Adrenal gland (tissue), 12 donors: ENCODE measurements around the gene BPIFB2. TPM values are rescaled to one million over a fixed set of nuclear protein-coding genes. Genes with fewer than 3 reads are reported as not detected.

Experiments
- DNase-seq, 7 donors: peaks; one replicate each; pipeline ENCODE4 v3.0.0-alpha.2; 2019 to 2020
- H3K27ac ChIP-seq, 5 donors: fragments of 200-600 bp; sonication (generic) in 4 of 5; 1 replicate in 3 of 5; 2 replicates in 2 of 5; pipeline versions ENCODE4 v1.5.1 to v1.8.0; 2016 to 2020; ENCODE audit warnings: mild to moderate bottlenecking in 1 of 5
- H3K27me3 ChIP-seq: fragments of 200-600 bp; 2 replicates; pipeline ENCODE4 v1.8.0; 2021
- H3K36me3 ChIP-seq, 2 donors: fragments of 200-600 bp; replicated peaks in 1 of 2; 1 replicate in 1 of 2; 2 replicates in 1 of 2; pipeline versions ENCODE4 v1.5.1 to v1.8.0; 2018 to 2022
- H3K4me1 ChIP-seq, 2 donors: fragments of 200-600 bp; replicated peaks in 1 of 2; 1 replicate in 1 of 2; 2 replicates in 1 of 2; pipeline versions ENCODE4 v1.5.1 to v1.8.0; 2018 to 2021
- H3K4me3 ChIP-seq, 4 donors: fragments of 200-600 bp; sonication (generic) in 3 of 4; one replicate each; pipeline ENCODE4 v1.5.1; 2016 to 2018
- H3K9me3 ChIP-seq, 3 donors: fragments of 200-600 bp; sonication (generic) in 1 of 3; replicated peaks in 1 of 3; 1 replicate in 2 of 3; 2 replicates in 1 of 3; pipeline versions ENCODE4 v1.5.1 to v1.8.0; 2016 to 2021
- POLR2A ChIP-seq, 2 donors: fragments of 450-650 bp; IDR thresholded peaks; one replicate each; pipeline ENCODE4 v1.6.1; 2017; ENCODE audit warnings: antibody characterized with exemption in 2 of 2, mild to moderate bottlenecking in 2 of 2, moderate library complexity in 1 of 2
- WGBS, 4 donors: extraction: QIAGEN DNeasy Blood & Tissue Kit in 2 of 4; methylation state at CpG; one replicate each; pipeline versions ENCODE4 v1.1.5 to v1.1.7; 2013 to 2017; 5-methylcytosine and 5-hydroxymethylcytosine counted together
- intact Hi-C, 2 donors: fragments of 100-400 bp; cut with DNase I; formaldehyde crosslinking; loops; one replicate each; pipeline versions ENCODE4 v1.14.1 to v1.15.0; 2022 to 2023
- polyA plus RNA-seq, 3 donors: library from polyadenylated mRNA; stranded (reverse); fragments of 200-250 nt in 2 of 3; fragments of 350-450 nt in 1 of 3; fragmentation: Illumina TruSeq in 1 of 3; extraction: RNeasy Lipid Tissue Mini Kit (QIAGEN cat#74804) in 1 of 3; gene quantifications; one replicate each; pipeline ENCODE4 v1.2.3, GENCODE V29; 2013 to 2014
- total RNA-seq, 9 donors: library from RNA; depleted of rRNA in 4 of 9; stranded (reverse); fragments of >200 nt in 4 of 9; fragments of 120-200 nt in 1 of 9; fragmentation: NEBNext Ultra II Directional in 1 of 9; extraction: Animal tissue kit (Norgen Biotek cat#: 25700) in 1 of 9; gene quantifications; one replicate each; pipeline versions ENCODE4 v1.1.0 to v1.2.4, GENCODE V29; 2013 to 2023
- TF ChIP-seq, protein P1 (sequence below), 6 experiments: fragments of 450-650 bp in 4 of 6; fragments of 200-600 bp in 2 of 6; sonication (generic) in 1 of 6; IDR thresholded peaks; 1 replicate in 5 of 6; 2 replicates in 1 of 6; pipeline versions ENCODE4 v1.5.1 to v1.8.0; 2016 to 2021; ENCODE audit warnings: antibody characterized with exemption in 6 of 6, mild to moderate bottlenecking in 2 of 6, moderate library complexity in 1 of 6
- donor health status: healthy with polysubstance abuse.
- donor health status: Bipolar disorder and iron deficiency.
- donor health status: DM: yes; HTN: yes; CAD: no.
- donor health status: DM: no; HTN: no; CAD: no.
- donor health status: DM: no; HTN: no; CAD: no.
- donor health status: DM: yes; HTN: yes; CAD: no.

BPIFB2 gene
- total and polyA plus RNA-seq, 12 donors = 0.15 TPM; not detected in 11

DNA sequence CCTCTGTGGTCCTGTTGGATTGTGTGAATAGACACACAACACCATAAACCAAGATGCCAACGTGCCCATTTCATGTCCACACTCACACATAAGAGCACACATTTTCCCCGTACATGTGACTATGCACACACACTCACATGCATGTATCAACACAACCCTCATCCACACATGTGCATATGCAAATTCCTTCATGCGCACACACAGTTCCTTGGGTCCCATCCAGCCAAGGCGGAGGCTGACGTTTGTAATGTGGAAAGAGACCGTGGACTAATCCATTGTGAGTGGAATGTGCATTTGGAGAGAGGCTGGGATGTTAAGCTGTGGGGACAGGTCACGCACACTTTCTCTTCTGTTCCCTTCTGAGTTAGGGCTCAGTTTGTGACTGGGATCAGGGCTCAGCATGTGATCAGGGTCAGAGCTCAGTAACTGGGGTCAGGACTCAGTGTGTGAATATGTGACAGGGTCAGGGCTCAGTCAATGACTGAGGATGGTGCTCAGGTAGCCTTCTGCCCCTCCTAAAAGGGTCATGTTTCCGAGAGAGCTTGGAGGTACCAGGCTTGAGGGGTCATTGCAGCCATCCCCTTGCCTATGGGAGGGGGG lies 628 bp upstream of the BPIFB2 start:
- Histone ChIP-seq H3K4me1 (no peaks in the 10 kb centered on the region), H3K27me3 (no peaks in the 10 kb centered on the region), H3K9me3 (no peaks in the 10 kb centered on the region), H3K4me3 (no peak overlapping the region), H3K27ac (no peak overlapping the region), H3K36me3 (no peaks in the 10 kb centered on the region)
- no peak for TF ChIP-seq POLR2A (IDR thresholded peaks at IDR 0.05)
- TF ChIP-seq, protein P1, sequence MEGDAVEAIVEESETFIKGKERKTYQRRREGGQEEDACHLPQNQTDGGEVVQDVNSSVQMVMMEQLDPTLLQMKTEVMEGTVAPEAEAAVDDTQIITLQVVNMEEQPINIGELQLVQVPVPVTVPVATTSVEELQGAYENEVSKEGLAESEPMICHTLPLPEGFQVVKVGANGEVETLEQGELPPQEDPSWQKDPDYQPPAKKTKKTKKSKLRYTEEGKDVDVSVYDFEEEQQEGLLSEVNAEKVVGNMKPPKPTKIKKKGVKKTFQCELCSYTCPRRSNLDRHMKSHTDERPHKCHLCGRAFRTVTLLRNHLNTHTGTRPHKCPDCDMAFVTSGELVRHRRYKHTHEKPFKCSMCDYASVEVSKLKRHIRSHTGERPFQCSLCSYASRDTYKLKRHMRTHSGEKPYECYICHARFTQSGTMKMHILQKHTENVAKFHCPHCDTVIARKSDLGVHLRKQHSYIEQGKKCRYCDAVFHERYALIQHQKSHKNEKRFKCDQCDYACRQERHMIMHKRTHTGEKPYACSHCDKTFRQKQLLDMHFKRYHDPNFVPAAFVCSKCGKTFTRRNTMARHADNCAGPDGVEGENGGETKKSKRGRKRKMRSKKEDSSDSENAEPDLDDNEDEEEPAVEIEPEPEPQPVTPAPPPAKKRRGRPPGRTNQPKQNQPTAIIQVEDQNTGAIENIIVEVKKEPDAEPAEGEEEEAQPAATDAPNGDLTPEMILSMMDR (IDR thresholded peaks at IDR 0.05) = no peak
- WGBS, 4 donors = 83 to 91% (median 88%) methylated on average over 7 to 8 of the region's 8 CpGs
- intact Hi-C loops = no loop called here
- no peak for DNase-seq

DNA sequence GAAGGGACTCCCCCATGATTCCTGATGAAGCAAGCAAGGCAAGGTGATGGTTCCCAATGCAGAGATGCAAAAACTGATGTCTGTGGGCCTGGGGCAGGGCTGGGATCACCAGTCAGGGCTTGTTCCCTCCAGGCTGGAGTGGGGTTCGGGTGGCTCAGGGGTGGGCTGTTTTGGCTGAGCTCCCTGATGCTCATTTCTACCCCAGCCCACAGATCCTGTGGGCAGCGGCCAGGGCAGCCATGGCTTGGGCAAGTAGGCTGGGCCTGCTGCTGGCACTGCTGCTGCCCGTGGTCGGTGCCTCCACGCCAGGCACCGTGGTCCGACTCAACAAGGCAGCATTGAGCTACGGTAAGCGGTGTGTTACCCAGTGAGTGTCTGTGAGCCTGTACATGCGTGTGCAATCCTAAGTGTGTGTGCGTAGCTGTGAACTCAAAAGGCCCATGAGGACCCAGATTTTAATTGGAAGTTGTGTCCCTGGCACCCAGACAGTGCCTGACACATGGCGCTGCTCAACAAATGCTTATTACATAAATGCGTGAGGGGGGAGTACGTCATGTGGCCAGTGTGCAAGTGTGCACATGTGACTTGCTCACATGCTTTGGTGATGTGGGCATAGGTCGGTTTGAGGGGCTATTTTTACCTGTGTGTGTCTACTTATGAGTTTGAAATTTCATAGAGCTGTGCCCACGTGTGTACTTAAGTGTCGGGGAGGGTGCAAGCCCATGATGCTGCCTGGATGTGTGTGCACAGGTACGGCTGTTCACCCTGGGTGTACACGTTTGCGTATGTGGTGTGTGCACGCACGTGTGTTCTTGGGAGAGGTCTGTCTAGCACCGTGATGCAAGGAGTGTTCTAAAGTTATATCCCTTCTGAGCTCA lies 1.1 kb downstream of the BPIFB2 start:
- DNase-seq = no peak
- Histone ChIP-seq H3K36me3 (no peaks in the 10 kb centered on the region), H3K27ac (no peak overlapping the region), H3K9me3 (no peaks in the 10 kb centered on the region), H3K4me1 (no peaks in the 10 kb centered on the region), H3K4me3 (no peak overlapping the region), H3K27me3 (peaks cover 5% of the 10 kb centered on the region)
- TF ChIP-seq, protein P1 (IDR thresholded peaks at IDR 0.05) = no peak
- no peak for TF ChIP-seq POLR2A (IDR thresholded peaks at IDR 0.05)
- intact Hi-C loops = no loop called here
- WGBS, 4 donors = 75 to 83% (median 79%) methylated on average over 12 to 23 of the region's 23 CpGs

DNA sequence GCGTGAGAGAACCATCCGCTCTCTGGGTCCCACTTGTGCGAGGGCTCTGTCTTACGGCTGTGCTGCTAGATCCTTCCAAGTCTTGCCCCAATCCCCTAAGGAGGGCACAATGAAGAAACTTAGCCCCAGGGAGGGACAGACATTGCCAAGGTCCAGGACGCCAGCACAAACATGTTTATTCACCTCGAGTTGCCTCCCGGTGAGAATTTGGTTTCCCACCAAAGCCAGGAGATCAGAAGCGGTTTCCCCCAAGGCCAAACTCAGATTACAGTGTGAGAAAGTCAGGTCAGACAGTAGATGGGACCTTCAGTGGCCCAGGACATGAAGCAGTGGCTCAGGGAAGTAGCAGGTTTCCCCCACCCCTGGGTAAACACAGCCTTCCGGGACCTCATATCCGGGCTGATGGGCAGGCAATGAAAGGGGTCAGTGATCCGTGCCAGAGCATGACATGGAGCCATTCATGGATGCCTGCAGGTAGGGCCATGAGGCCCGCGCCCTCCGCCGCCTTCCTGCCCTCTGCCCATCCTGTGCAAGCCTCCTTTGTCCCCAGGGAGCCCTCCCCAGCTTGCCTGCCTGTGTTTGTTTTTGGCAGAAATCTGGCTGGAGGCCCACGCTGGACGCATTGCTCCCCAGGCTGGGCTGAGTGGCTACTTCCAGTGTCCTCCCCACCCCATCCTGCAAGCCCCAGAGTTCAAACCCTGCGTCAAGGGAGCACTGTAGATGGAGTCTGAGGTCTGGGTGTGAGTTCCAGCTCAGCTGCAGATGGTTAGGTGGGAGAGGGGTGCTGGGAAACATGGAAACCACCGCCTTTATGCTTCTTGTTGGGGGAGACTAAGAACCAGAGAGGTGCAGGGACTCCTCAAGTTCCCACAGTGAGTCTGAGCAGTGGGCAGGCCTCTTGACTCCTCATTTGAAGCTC lies 2.0 kb downstream of the BPIFB2 start:
- intact Hi-C loops = no loop called here
- H3K36me3 ChIP-seq = no peaks in the 10 kb centered on the region
- peaks cover 7% of the 10 kb centered on the region for H3K27me3 ChIP-seq
- no peaks in the 10 kb centered on the region for H3K4me1 ChIP-seq
- no peak overlapping the region for H3K4me3 ChIP-seq
- no peak for TF ChIP-seq POLR2A (IDR thresholded peaks at IDR 0.05)
- TF ChIP-seq, protein P1 (IDR thresholded peaks at IDR 0.05) = no peak
- no peak for DNase-seq
- H3K9me3 ChIP-seq = no peaks in the 10 kb centered on the region
- no peak overlapping the region for H3K27ac ChIP-seq
- WGBS, 4 donors = 45 to 57% (median 49%) methylated on average over 10 to 19 of the region's 19 CpGs

DNA sequence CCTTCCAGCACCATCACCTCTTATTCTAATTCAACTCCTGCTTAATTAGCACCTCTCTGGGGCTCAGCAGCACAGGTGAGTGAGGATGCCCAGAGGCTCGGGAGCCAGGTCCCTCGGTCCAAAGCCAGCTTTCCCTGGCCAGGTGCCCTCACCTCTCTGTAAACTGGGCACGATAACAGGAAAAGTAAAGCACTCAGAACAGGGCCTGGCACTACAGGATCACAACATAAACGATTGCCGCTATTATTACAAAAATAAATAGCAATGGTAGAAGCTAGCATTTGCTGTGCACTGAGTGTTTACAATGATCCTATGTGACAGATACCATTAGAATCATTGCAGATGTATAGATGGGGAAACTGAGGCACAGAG lies 2.6 kb downstream of the BPIFB2 start:
- no peaks in the 10 kb centered on the region for H3K36me3 ChIP-seq
- no peak overlapping the region for H3K4me3 ChIP-seq
- TF ChIP-seq, protein P1 (IDR thresholded peaks at IDR 0.05) = no peak
- 63 to 84% (median 75%) methylated on average over 5 of the region's 5 CpGs for WGBS, 4 donors
- H3K4me1 ChIP-seq = no peaks in the 10 kb centered on the region
- no peak for DNase-seq
- no peak overlapping the region for H3K27ac ChIP-seq
- H3K27me3 ChIP-seq = peaks cover 7% of the 10 kb centered on the region
- no peaks in the 10 kb centered on the region for H3K9me3 ChIP-seq
- intact Hi-C loops = no loop called here
